Fibroblast of lung (primary cell): Measurements from ENCODE around the gene WWP2. TPM values are rescaled to one million over a fixed set of nuclear protein-coding genes. Genes with fewer than 3 reads are reported as not detected.
"Not testable (repeated sequence)": the region's sequence is repeated elsewhere in the genome, so short reads cannot be mapped to it uniquely, and the experiment has no call there.

Source experiments
- DNase-seq, 2 donors: peaks; one replicate each; pipeline versions ENCODE4 v3.0.0 to v3.0.0-alpha.2; 2010; ENCODE audit warnings: low read depth in 2 of 2
- H2AFZ ChIP-seq: 2 replicates; pipeline ENCODE4 v1.5.1; 2012; ENCODE audit warnings: low read length, control low read depth, inconsistent platforms
- H3K27ac ChIP-seq: 2 replicates; pipeline ENCODE4 v1.5.1; 2011; ENCODE audit warnings: low read length, control low read depth; ENCODE audit not compliant: insufficient read depth
- H3K27me3 ChIP-seq: 2 replicates; pipeline ENCODE4 v1.5.1; 2011; ENCODE audit warnings: mild to moderate bottlenecking, low read length; ENCODE audit not compliant: control insufficient read depth, insufficient read depth
- H3K36me3 ChIP-seq: 2 replicates; pipeline ENCODE4 v1.5.1; 2011; ENCODE audit warnings: low read length; ENCODE audit not compliant: control insufficient read depth, insufficient read depth
- H3K4me1 ChIP-seq: 2 replicates; pipeline ENCODE4 v1.5.1; 2011; ENCODE audit warnings: low read length; ENCODE audit not compliant: control insufficient read depth, insufficient read depth; ENCODE audit errors: extremely low read depth
- H3K4me2 ChIP-seq: 2 replicates; pipeline ENCODE4 v1.5.1; 2011; ENCODE audit warnings: low read length, control low read depth; ENCODE audit not compliant: insufficient read depth; ENCODE audit errors: extremely low read depth
- H3K4me3 ChIP-seq, 4 experiments: fragments of 200-600 bp in 1 of 4; sonication (generic) in 1 of 4; replicated peaks in 1 of 4; 2 replicates each; pipeline ENCODE4 v1.5.1; 2011 to 2016; ENCODE audit warnings: low read length in 4 of 4, low read depth in 3 of 4, mild to moderate bottlenecking in 3 of 4, control low read depth in 2 of 4, inconsistent platforms in 1 of 4, mixed read lengths in 1 of 4; ENCODE audit not compliant: insufficient read depth in 1 of 4; ENCODE audit errors: control extremely low read depth in 1 of 4
- H3K79me2 ChIP-seq: 2 replicates; pipeline ENCODE4 v1.5.1; 2012; ENCODE audit warnings: mild to moderate bottlenecking, low read length, inconsistent platforms; ENCODE audit not compliant: control insufficient read depth, insufficient read depth
- H3K9ac ChIP-seq: 2 replicates; pipeline ENCODE4 v1.5.1; 2011; ENCODE audit warnings: mild to moderate bottlenecking, low read length, control low read depth; ENCODE audit not compliant: insufficient read depth
- H3K9me3 ChIP-seq: 2 replicates; pipeline ENCODE4 v1.5.1; 2012; ENCODE audit warnings: low read depth, low read length; ENCODE audit not compliant: control insufficient read depth, insufficient read depth
- H4K20me1 ChIP-seq: 2 replicates; pipeline ENCODE4 v1.5.1; 2011; ENCODE audit warnings: low read length; ENCODE audit not compliant: control insufficient read depth, insufficient read depth; ENCODE audit errors: extremely low read depth
- EZH2 ChIP-seq: IDR thresholded peaks from 2 replicates; pipeline ENCODE4 v1.5.1; 2012; ENCODE audit warnings: low read length, control low read depth, mild to moderate bottlenecking; ENCODE audit errors: missing control alignments
- polyA plus RNA-seq, 2 donors: library from polyadenylated mRNA; depleted of rRNA in 1 of 2; stranded (reverse) in 1 of 2; unstranded in 1 of 2; fragments of >200 nt; gene quantifications; 2 replicates each; pipeline ENCODE4 v1.2.1, GENCODE V29; 2011 to 2012; ENCODE audit warnings: missing spikeins in 1 of 2
- total RNA-seq: library from RNA; depleted of rRNA; stranded (reverse); fragments of >200 nt; gene quantifications from 2 replicates; pipeline ENCODE4 v1.2.1, GENCODE V29; 2014
- TF ChIP-seq, protein P1 (sequence below), 2 donors: IDR thresholded peaks in 1 of 2; conservative IDR thresholded peaks in 1 of 2; 1 replicate in 1 of 2; 2 replicates in 1 of 2; pipeline ENCODE4 v1.5.1; 2011 to 2012; ENCODE audit warnings: low read length in 2 of 2, control low read depth in 1 of 2, inconsistent platforms in 1 of 2, low read depth in 1 of 2, mild to moderate bottlenecking in 1 of 2

Gene WWP2
- total and polyA plus RNA-seq, 2 donors (not counting 1 experiment from before 2014, with no cell fraction given): 16.3 to 28.5 TPM

DNA sequence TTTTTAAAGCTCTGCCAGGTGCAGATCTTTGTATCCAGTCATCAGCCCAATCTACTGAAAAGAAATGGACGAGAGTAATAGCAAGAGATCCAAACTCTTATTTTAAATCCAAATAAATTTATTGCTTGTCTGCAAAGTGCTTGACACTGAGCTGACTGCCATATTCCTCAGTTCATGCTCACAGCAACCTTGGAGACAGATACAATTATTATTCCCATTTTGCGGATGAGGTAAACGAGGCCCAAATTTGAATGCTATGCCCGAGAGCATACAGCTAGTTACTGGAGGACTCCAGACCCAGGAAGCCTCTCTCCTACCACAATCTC lies 8.0 kb upstream of the WWP2 start:
- Histone ChIP-seq H3K79me2 (peaks cover 33% of the 10 kb centered on the region), H3K27me3 (no peaks in the 10 kb centered on the region), H3K27ac (peak overlapping the region; percentile 79), H3K9me3 (no peaks in the 10 kb centered on the region), H3K36me3 (peaks cover 2% of the 10 kb centered on the region), H3K9ac (peak overlapping the region; percentile 92), H3K4me2 (peak overlapping the region; percentile 92), H3K4me3 (peak overlapping the region; percentile 81 to 100 (median 97)), H3K4me1 (peaks cover 6% of the 10 kb centered on the region), H4K20me1 (no peaks in the 10 kb centered on the region), H2AFZ (peak overlapping the region; percentile 98)
- no peak for DNase-seq
- TF ChIP-seq, protein P1, sequence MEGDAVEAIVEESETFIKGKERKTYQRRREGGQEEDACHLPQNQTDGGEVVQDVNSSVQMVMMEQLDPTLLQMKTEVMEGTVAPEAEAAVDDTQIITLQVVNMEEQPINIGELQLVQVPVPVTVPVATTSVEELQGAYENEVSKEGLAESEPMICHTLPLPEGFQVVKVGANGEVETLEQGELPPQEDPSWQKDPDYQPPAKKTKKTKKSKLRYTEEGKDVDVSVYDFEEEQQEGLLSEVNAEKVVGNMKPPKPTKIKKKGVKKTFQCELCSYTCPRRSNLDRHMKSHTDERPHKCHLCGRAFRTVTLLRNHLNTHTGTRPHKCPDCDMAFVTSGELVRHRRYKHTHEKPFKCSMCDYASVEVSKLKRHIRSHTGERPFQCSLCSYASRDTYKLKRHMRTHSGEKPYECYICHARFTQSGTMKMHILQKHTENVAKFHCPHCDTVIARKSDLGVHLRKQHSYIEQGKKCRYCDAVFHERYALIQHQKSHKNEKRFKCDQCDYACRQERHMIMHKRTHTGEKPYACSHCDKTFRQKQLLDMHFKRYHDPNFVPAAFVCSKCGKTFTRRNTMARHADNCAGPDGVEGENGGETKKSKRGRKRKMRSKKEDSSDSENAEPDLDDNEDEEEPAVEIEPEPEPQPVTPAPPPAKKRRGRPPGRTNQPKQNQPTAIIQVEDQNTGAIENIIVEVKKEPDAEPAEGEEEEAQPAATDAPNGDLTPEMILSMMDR (conservative IDR thresholded peaks at IDR 0.05 in 1 of 2, IDR thresholded peaks at IDR 0.05 in 1 of 2; ENCODE audit: low read depth in 1 of 2, low read length in 2 of 2): no peak
- no peak for TF ChIP-seq EZH2

DNA sequence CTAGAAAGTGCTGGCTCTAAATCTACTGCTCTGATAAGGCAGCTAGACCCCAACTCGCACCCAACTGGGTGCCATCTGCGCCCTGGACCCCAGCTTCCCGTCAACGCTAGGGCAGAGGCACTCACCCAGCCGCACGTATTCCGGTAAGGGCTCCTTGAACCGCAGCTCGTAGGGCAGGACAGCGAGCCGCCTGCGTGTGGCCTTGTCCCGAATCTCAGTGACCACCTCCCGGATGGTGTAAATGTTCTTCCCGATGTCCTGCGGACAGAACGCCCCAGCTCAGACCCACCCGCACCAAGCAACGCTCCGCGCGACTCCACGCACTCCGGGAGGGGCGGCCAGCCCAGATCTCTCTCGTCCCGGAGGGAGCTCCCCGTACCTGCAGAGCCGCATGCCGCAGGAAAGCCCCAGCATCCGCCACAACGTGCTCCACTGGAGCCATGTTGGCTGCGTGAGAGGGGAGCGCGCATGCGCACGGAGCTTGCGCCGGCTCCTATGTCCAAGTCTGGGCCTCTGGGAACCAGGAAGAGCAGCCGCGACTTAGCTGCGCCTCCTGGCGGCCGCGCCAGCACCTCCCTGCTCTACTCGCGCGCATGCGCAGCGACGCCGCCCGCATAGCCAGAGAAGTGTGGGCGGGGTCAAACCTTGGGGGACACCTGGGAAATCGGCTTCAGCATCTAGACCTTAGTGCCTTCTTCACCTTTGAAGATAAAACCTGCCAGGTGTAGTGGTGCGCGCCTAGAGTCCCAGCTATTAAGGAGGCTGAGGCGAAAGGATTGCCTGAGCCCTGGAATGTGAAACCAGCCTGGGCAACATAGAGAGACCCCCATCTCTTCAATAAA lies 7.4 kb upstream of the WWP2 start, which contains the start of gene NOB1:
Gene NOB1 (minus strand): TSS at position 458 of the 842 bp plus-strand sequence. CDS start 16 bp downstream, at position 442.
- Histone ChIP-seq H3K36me3 (no peaks in the 10 kb centered on the region), H2AFZ (peak within 1 kb of the TSS; percentile 98), H3K79me2 (peaks cover 33% of the 10 kb centered on the region), H3K4me2 (peak within 1 kb of the TSS; percentile 92), H4K20me1 (no peaks in the 10 kb centered on the region), H3K9me3 (no peaks in the 10 kb centered on the region), H3K9ac (peak within 1 kb of the TSS; percentile 92), H3K4me1 (peaks cover 6% of the 10 kb centered on the region), H3K27ac (peak within 1 kb of the TSS; percentile 79), H3K4me3 (peak within 1 kb of the TSS; percentile 81 to 100 (median 97)), H3K27me3 (no peaks in the 10 kb centered on the region)
- peak; percentile 91 to 97 for DNase-seq
- TF ChIP-seq EZH2: no peak
- TF ChIP-seq, protein P1 (conservative IDR thresholded peaks at IDR 0.05 in 1 of 2, IDR thresholded peaks at IDR 0.05 in 1 of 2; ENCODE audit: low read depth in 1 of 2, low read length in 2 of 2): peak; percentile 95

DNA sequence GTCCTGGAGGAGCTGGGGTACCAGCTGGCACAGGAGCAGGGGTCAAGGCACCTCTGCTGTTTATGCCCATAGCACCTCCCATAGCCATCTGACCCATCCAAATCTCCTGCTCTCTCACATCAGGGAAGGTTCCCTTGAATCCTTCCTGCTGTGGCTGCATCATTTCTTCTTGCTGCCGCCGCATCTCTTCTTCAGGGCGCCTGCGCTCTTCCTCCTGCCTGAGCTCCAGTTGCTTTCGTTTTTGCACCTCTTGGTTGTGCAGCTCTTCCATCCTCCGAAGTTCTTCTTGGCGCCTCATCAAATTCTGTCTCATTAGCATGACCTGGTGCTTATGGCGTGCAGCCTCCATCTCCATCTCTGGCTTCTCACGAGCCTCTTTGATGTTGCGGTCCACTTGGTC lies 5.4 kb upstream of the WWP2 start:
- Histone ChIP-seq H3K79me2 (peaks cover 28% of the 10 kb centered on the region), H3K27me3 (no peaks in the 10 kb centered on the region), H3K4me3 (no peak overlapping the region), H4K20me1 (no peaks in the 10 kb centered on the region), H2AFZ (no peak overlapping the region), H3K4me1 (peaks cover 6% of the 10 kb centered on the region), H3K4me2 (no peak overlapping the region), H3K9me3 (no peaks in the 10 kb centered on the region), H3K27ac (no peak overlapping the region), H3K36me3 (no peaks in the 10 kb centered on the region), H3K9ac (no peak overlapping the region)
- TF ChIP-seq, protein P1 (conservative IDR thresholded peaks at IDR 0.05 in 1 of 2, IDR thresholded peaks at IDR 0.05 in 1 of 2; ENCODE audit: low read depth in 1 of 2, low read length in 2 of 2): no peak
- TF ChIP-seq EZH2: no peak
- DNase-seq: no peak

DNA sequence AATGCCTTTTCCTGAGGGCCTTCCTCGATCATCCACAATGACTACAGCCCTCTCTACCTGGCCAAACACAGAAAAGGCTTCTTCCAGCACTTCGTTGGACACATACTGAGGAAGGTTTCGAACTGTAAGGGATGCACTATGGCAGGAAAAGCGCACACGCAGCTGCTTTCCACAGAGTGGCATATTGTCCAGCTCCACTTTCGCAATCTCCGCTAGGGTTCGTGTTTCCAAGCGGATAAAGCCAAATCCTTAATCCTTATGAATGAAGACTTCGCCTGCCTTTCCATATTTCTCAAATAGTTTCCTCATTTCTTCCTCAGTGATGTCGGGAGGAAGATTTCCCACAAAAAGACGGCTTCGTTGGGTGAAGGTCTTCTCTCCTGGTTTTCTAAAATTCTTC lies 4.8 kb upstream of the WWP2 start:
- DNase-seq, H3K36me3 ChIP-seq, H3K27me3 ChIP-seq, H3K27ac ChIP-seq, H4K20me1 ChIP-seq, H3K9ac ChIP-seq, H3K4me1 ChIP-seq, H3K4me3 ChIP-seq, H2AFZ ChIP-seq, H3K4me2 ChIP-seq, H3K9me3 ChIP-seq: not testable (repeated sequence)
- peaks cover 23% of the 10 kb centered on the region for H3K79me2 ChIP-seq
